Ovary (tissue), 9 donors: Measurements from ENCODE around the gene IRF2BP1. TPM values are rescaled to one million over a fixed set of nuclear protein-coding genes. Genes with fewer than 3 reads are reported as not detected.
A peak's percentile ranks its signal among the peaks of the same experiment; 100 is the strongest.

Source experiments
- DNase-seq, 5 donors: peaks; one replicate each; pipeline ENCODE4 v3.0.0-alpha.2; 2019 to 2020
- H3K27ac ChIP-seq, 2 donors: fragments of 200-600 bp; one replicate each; pipeline versions ENCODE4 v1.5.1 to v1.8.0; 2019 to 2022
- H3K27me3 ChIP-seq: fragments of 200-600 bp; one replicate; pipeline ENCODE4 v1.8.0; 2022
- H3K36me3 ChIP-seq: fragments of 200-600 bp; sonication (generic); one replicate; pipeline ENCODE4 v1.5.1; 2019
- H3K4me1 ChIP-seq: one replicate; pipeline ENCODE4 v1.8.1; 2013; ENCODE audit warnings: mild to moderate bottlenecking, moderate library complexity; ENCODE audit not compliant: insufficient read depth
- H3K4me3 ChIP-seq: fragments of 200-600 bp; sonication (generic); one replicate; pipeline ENCODE4 v1.5.1; 2017
- H3K9me3 ChIP-seq, 2 donors: fragments of 200-600 bp in 1 of 2; sonication (generic) in 1 of 2; one replicate each; pipeline versions ENCODE4 v1.5.1 to v1.8.1; 2013 to 2019; ENCODE audit warnings: mild to moderate bottlenecking in 1 of 2, moderate library complexity in 1 of 2
- CTCF ChIP-seq, 3 donors: fragments of 450-650 bp in 2 of 3; fragments of 200-600 bp in 1 of 3; IDR thresholded peaks; one replicate each; pipeline versions ENCODE4 v1.5.1 to v1.8.0; 2016 to 2022; ENCODE audit warnings: antibody characterized with exemption in 3 of 3, mild to moderate bottlenecking in 1 of 3
- EP300 ChIP-seq: sonication (generic); formaldehyde crosslinking; IDR thresholded peaks from one replicate; pipeline ENCODE4 v1.6.1; 2017; ENCODE audit warnings: antibody characterized with exemption
- POLR2A ChIP-seq: fragments of 450-650 bp; IDR thresholded peaks from one replicate; pipeline ENCODE4 v1.6.1; 2017; ENCODE audit warnings: antibody characterized with exemption, mild to moderate bottlenecking, moderate library complexity
- WGBS, 3 donors: extraction: QIAGEN DNeasy Blood & Tissue Kit in 1 of 3; methylation state at CpG; one replicate each; pipeline versions ENCODE4 v1.1.5 to v1.1.7; 2013 to 2017; 5-methylcytosine and 5-hydroxymethylcytosine counted together
- intact Hi-C, 4 donors: fragments of 100-400 bp; cut with DNase I; formaldehyde crosslinking; loops; one replicate each; pipeline versions ENCODE4 v1.11.0 to v1.15.1; 2022 to 2023
- polyA plus RNA-seq, 2 donors: library from polyadenylated mRNA; stranded (reverse); fragments of 200-250 nt in 1 of 2; fragments of 350-450 nt in 1 of 2; fragmentation: Illumina TruSeq in 1 of 2; extraction: RNeasy Lipid Tissue Mini Kit (QIAGEN cat#74804) in 1 of 2; gene quantifications; one replicate each; pipeline ENCODE4 v1.2.3, GENCODE V29; 2013 to 2014
- total RNA-seq, 7 donors: library from RNA; depleted of rRNA in 2 of 7; stranded (reverse); fragments of >200 nt in 2 of 7; fragmentation: NEBNext Ultra II Directional in 3 of 7; extraction: Animal tissue kit (Norgen Biotek cat#: 25700) in 3 of 7; gene quantifications; one replicate each; pipeline versions ENCODE4 v1.1.0 to v1.2.4, GENCODE V29; 2016 to 2023
- donor health status: DM: no; HTN: no; CAD: no; lungs with moderate emphysema.
- donor health status: DM: no; HTN: no; CAD: no.
- donor health status: Bipolar disorder and iron deficiency.
- donor health status: DM: yes; HTN: yes; CAD: no.
- donor health status: DM: no; HTN: no; CAD: no.
- donor health status: DM: yes; HTN: yes; CAD: no.

The IRF2BP1 gene
- total and polyA plus RNA-seq, 9 donors = 2.7 to 59.4 (median 37.3) TPM

GRCh38 chr19:45908956-45909355 lies 23.0 kb upstream of the IRF2BP1 start:
- WGBS, 3 donors = 59 to 67% (median 64%) methylated on average over 5 of the region's 5 CpGs
- no peak for DNase-seq
- H3K36me3 ChIP-seq = no peaks in the 10 kb centered on the region
- TF ChIP-seq POLR2A (no peak), EP300 (no peak), CTCF (IDR thresholded peaks at IDR 0.05) (no peak)
- H3K27me3 ChIP-seq = no peaks in the 10 kb centered on the region
- no peak overlapping the region for H3K27ac ChIP-seq
- no peaks in the 10 kb centered on the region for H3K4me1 ChIP-seq
- no peaks in the 10 kb centered on the region for H3K9me3 ChIP-seq
- intact Hi-C loops = no loop called here
- H3K4me3 ChIP-seq = no peak overlapping the region

GRCh38 chr19:45906221-45906620 lies 20.3 kb upstream of the IRF2BP1 start:
- Histone ChIP-seq H3K27ac (no peak overlapping the region), H3K4me3 (no peak overlapping the region), H3K27me3 (no peaks in the 10 kb centered on the region), H3K9me3 (no peaks in the 10 kb centered on the region), H3K4me1 (no peaks in the 10 kb centered on the region), H3K36me3 (no peaks in the 10 kb centered on the region)
- no peak for DNase-seq
- intact Hi-C loops = no loop called here
- TF ChIP-seq CTCF (IDR thresholded peaks at IDR 0.05) (no peak), POLR2A (no peak), EP300 (no peak)
- WGBS, 3 donors = 84 to 89% (median 87%) methylated on average over 3 of the region's 3 CpGs

- Histone ChIP-seq H3K4me3 (no peak overlapping the region), H3K4me1 (peaks cover 5% of the 10 kb centered on the region), H3K27me3 (no peaks in the 10 kb centered on the region), H3K36me3 (no peaks in the 10 kb centered on the region), H3K9me3 (no peaks in the 10 kb centered on the region), H3K27ac (no peak overlapping the region)
- DNase-seq = no peak
- TF ChIP-seq CTCF (IDR thresholded peaks at IDR 0.05) = no peak
- TF ChIP-seq EP300 = no peak
- TF ChIP-seq POLR2A = no peak
- intact Hi-C loops = no loop called here
- WGBS, 3 donors = 71 to 74% (median 74%) methylated on average over 10 of the region's 10 CpGs
Measured at GRCh38 chr19:45905011-45905410, 19.1 kb upstream of the IRF2BP1 start.

GRCh38 chr19:45902651-45903625 lies 17.0 kb upstream of the IRF2BP1 start:
- H3K4me3 ChIP-seq = peak overlapping the region; percentile 62
- H3K4me1 ChIP-seq = peaks cover 5% of the 10 kb centered on the region
- peak; percentile 98 to 100 (median 99) for DNase-seq
- TF ChIP-seq CTCF (IDR thresholded peaks at IDR 0.05) (no peak), EP300 (no peak), POLR2A (peak; percentile 46)
- intact Hi-C loops = no loop called here
- peak overlapping the region in 1 of 2 donors; percentile 56 for H3K27ac ChIP-seq
- H3K27me3 ChIP-seq = no peaks in the 10 kb centered on the region
- no peaks in the 10 kb centered on the region for H3K36me3 ChIP-seq
- H3K9me3 ChIP-seq = no peaks in the 10 kb centered on the region
- 1 to 4% (median 2%) methylated on average over 47 to 73 of the region's 73 CpGs for WGBS, 3 donors
